Measurements from ENCODE around the gene CGNL1.

GRCh38 chr15:57538821-57539220 is 162.5 kb downstream of the CGNL1 start:
- no peak for TF ChIP-seq EP300 (IDR thresholded peaks at IDR 0.05)
- TF ChIP-seq CBX2 (IDR thresholded peaks at IDR 0.05; ENCODE audit: borderline replicate concordance, low read depth): no peak
- TF ChIP-seq, protein P1, sequence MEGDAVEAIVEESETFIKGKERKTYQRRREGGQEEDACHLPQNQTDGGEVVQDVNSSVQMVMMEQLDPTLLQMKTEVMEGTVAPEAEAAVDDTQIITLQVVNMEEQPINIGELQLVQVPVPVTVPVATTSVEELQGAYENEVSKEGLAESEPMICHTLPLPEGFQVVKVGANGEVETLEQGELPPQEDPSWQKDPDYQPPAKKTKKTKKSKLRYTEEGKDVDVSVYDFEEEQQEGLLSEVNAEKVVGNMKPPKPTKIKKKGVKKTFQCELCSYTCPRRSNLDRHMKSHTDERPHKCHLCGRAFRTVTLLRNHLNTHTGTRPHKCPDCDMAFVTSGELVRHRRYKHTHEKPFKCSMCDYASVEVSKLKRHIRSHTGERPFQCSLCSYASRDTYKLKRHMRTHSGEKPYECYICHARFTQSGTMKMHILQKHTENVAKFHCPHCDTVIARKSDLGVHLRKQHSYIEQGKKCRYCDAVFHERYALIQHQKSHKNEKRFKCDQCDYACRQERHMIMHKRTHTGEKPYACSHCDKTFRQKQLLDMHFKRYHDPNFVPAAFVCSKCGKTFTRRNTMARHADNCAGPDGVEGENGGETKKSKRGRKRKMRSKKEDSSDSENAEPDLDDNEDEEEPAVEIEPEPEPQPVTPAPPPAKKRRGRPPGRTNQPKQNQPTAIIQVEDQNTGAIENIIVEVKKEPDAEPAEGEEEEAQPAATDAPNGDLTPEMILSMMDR (IDR thresholded peaks at IDR 0.05): no peak
- TF ChIP-seq RFX5 (IDR thresholded peaks at IDR 0.05): no peak
- no peak for TF ChIP-seq POLR2A (IDR thresholded peaks at IDR 0.05; ENCODE audit: low read length)
- no peak for TF ChIP-seq ESRRA (IDR thresholded peaks at IDR 0.05; ENCODE audit: borderline replicate concordance, low read length)
- TF ChIP-seq, protein P2, sequence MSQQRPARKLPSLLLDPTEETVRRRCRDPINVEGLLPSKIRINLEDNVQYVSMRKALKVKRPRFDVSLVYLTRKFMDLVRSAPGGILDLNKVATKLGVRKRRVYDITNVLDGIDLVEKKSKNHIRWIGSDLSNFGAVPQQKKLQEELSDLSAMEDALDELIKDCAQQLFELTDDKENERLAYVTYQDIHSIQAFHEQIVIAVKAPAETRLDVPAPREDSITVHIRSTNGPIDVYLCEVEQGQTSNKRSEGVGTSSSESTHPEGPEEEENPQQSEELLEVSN (IDR thresholded peaks at IDR 0.05; ENCODE audit: borderline replicate concordance, low read depth): no peak
- no peak for TF ChIP-seq CHD4 (IDR thresholded peaks at IDR 0.05; ENCODE audit: borderline replicate concordance)
- TF ChIP-seq RNF2 (IDR thresholded peaks at IDR 0.05; ENCODE audit: borderline replicate concordance, low read depth): no peak
